Activated naive CD4-positive, alpha-beta T cell treated with anti-CD3 and anti-CD28 coated beads, Interleukin-2, amount 50 U/mL, for 72 hours (primary cell): ENCODE results near the gene TBC1D9. TPM values are rescaled to one million over a fixed set of nuclear protein-coding genes. Genes with fewer than 3 reads are reported as not detected.
"Not testable (repeated sequence)": the region's sequence is repeated elsewhere in the genome, so short reads cannot be mapped to it uniquely, and the experiment has no call there.

Experiments used
- ATAC-seq, 2 donors: fragments of 150-1000 bp; cut with Tn5 transposase; 2 replicates each; pipeline ENCODE4 v1.10.0; 2021; ENCODE audit warnings: mild to moderate bottlenecking in 2 of 2, moderate library complexity in 2 of 2
- DNase-seq, 2 donors: peaks; one replicate each; pipeline ENCODE4 v3.0.0; 2021 to 2022; ENCODE audit warnings: low spot score in 2 of 2
- H3K27ac Mint-ChIP-seq, 2 donors: one replicate each; pipeline ENCODE4 v1.8.0; 2022; ENCODE audit warnings: mild to moderate bottlenecking in 2 of 2, mixed read lengths in 2 of 2
- H3K36me3 Mint-ChIP-seq, 2 donors: one replicate each; pipeline ENCODE4 v1.8.0; 2022; ENCODE audit warnings: mixed read lengths in 2 of 2
- H3K9me3 Mint-ChIP-seq, 2 donors: one replicate each; pipeline ENCODE4 v1.8.0; 2022; ENCODE audit warnings: mixed read lengths in 2 of 2
- total RNA-seq, 2 donors: library from RNA; stranded (reverse); gene quantifications; one replicate each; pipeline ENCODE4 v1.2.3, GENCODE V29; 2022

The TBC1D9 gene
- under 1 TPM in 1 of 2 donors, not detected in 1; 0.04 TPM for total RNA-seq

GRCh38 chr4:140756319-140757231 lies at the start of gene TBC1D9:
TSS of gene TBC1D9 (minus strand) at chr4:140756385. CDS start at chr4:140756045, 340 bp downstream.
- H3K27ac Mint-ChIP-seq, result no peak within 1 kb of the TSS
- peak in 1 of 2 donors; percentile 4 for DNase-seq

GRCh38 chr4:140805293-140805692 lies 49.1 kb upstream of the TBC1D9 start:
- DNase-seq (no peak), ATAC-seq (no peak)
- Mint-ChIP-seq H3K9me3 (peaks cover 6 to 7% of the 10 kb centered on the region in 2 donors), H3K36me3 (no peaks in the 10 kb centered on the region), H3K27ac (no peak overlapping the region)

More at GRCh38 chr4:140756319-140757231, at the start of gene TBC1D9:
- no peaks in the 10 kb centered on the region for H3K9me3 Mint-ChIP-seq
- H3K36me3 Mint-ChIP-seq, result no peaks in the 10 kb centered on the region
- peak; percentile 37 to 52 for ATAC-seq

GRCh38 chr4:140802591-140802990 lies 46.4 kb upstream of the TBC1D9 start:
- ATAC-seq (no peak), DNase-seq (no peak)
- no peaks in the 10 kb centered on the region for H3K36me3 Mint-ChIP-seq
- H3K27ac Mint-ChIP-seq, result no peak overlapping the region
- peaks cover 3 to 6% of the 10 kb centered on the region in 2 donors for H3K9me3 Mint-ChIP-seq

GRCh38 chr4:140800666-140801065 lies 44.5 kb upstream of the TBC1D9 start:
- Mint-ChIP-seq H3K27ac (no peak overlapping the region), H3K36me3 (no peaks in the 10 kb centered on the region), H3K9me3 (peaks cover 3 to 4% of the 10 kb centered on the region in 2 donors)
- DNase-seq, result no peak
- ATAC-seq, result no peak

- H3K36me3 Mint-ChIP-seq, result no peaks in the 10 kb centered on the region
These were observed 43.6 kb upstream of the TBC1D9 start for GRCh38 chr4:140799686-140800225.

GRCh38 chr4:140793291-140793690 lies 37.1 kb upstream of the TBC1D9 start:
- Mint-ChIP-seq H3K9me3 (peaks cover 0 to 3% of the 10 kb centered on the region in 2 donors), H3K27ac (no peak overlapping the region), H3K36me3 (no peaks in the 10 kb centered on the region)
- no peak for DNase-seq
- no peak for ATAC-seq

More at GRCh38 chr4:140799686-140800225, 43.6 kb upstream of the TBC1D9 start:
- ATAC-seq, result no peak
- no peak for DNase-seq
- H3K9me3 Mint-ChIP-seq, result no peaks in the 10 kb centered on the region
- no peak overlapping the region for H3K27ac Mint-ChIP-seq

- ATAC-seq (no peak), DNase-seq (no peak)
- H3K36me3 Mint-ChIP-seq, result no peaks in the 10 kb centered on the region
- no peak overlapping the region for H3K27ac Mint-ChIP-seq
- H3K9me3 Mint-ChIP-seq, result peaks cover 4 to 7% of the 10 kb centered on the region in 2 donors
These were observed 34.6 kb upstream of the TBC1D9 start for GRCh38 chr4:140790765-140791164.

GRCh38 chr4:140790171-140790570 lies 34.0 kb upstream of the TBC1D9 start:
- Mint-ChIP-seq H3K27ac (no peak overlapping the region), H3K9me3 (peaks cover 4 to 7% of the 10 kb centered on the region in 2 donors), H3K36me3 (no peaks in the 10 kb centered on the region)
- no peak for DNase-seq
- no peak for ATAC-seq

- Mint-ChIP-seq H3K9me3 (peaks cover 4 to 7% of the 10 kb centered on the region in 2 donors), H3K36me3 (no peaks in the 10 kb centered on the region), H3K27ac (no peak overlapping the region)
- no peak for ATAC-seq
- DNase-seq, result no peak
These were observed 33.6 kb upstream of the TBC1D9 start for GRCh38 chr4:140789759-140790158.

- H3K9me3 Mint-ChIP-seq, DNase-seq, ATAC-seq, H3K36me3 Mint-ChIP-seq, H3K27ac Mint-ChIP-seq: not testable (repeated sequence)
These were observed 26.6 kb upstream of the TBC1D9 start for GRCh38 chr4:140782787-140783186.

GRCh38 chr4:140781596-140781995 lies 25.4 kb upstream of the TBC1D9 start:
- Mint-ChIP-seq H3K9me3 (peaks cover 0 to 5% of the 10 kb centered on the region in 2 donors), H3K27ac (no peak overlapping the region), H3K36me3 (no peaks in the 10 kb centered on the region)
- DNase-seq (no peak), ATAC-seq (no peak)

GRCh38 chr4:140777894-140778293 lies 21.7 kb upstream of the TBC1D9 start:
- Mint-ChIP-seq H3K9me3 (no peaks in the 10 kb centered on the region), H3K36me3 (no peaks in the 10 kb centered on the region), H3K27ac (no peak overlapping the region)
- DNase-seq, result no peak
- ATAC-seq, result no peak

GRCh38 chr4:140777386-140777785 lies 21.2 kb upstream of the TBC1D9 start:
- DNase-seq (no peak), ATAC-seq (no peak)
- Mint-ChIP-seq H3K36me3 (no peaks in the 10 kb centered on the region), H3K27ac (no peak overlapping the region), H3K9me3 (no peaks in the 10 kb centered on the region)

GRCh38 chr4:140776556-140776955 lies 20.4 kb upstream of the TBC1D9 start:
- no peak for ATAC-seq
- H3K36me3 Mint-ChIP-seq, result no peaks in the 10 kb centered on the region
- no peak overlapping the region for H3K27ac Mint-ChIP-seq
- no peaks in the 10 kb centered on the region for H3K9me3 Mint-ChIP-seq
- no peak for DNase-seq

- no peak overlapping the region for H3K27ac Mint-ChIP-seq
- no peaks in the 10 kb centered on the region for H3K9me3 Mint-ChIP-seq
- ATAC-seq, result no peak
- no peak for DNase-seq
- no peaks in the 10 kb centered on the region for H3K36me3 Mint-ChIP-seq
These were observed 18.8 kb upstream of the TBC1D9 start for GRCh38 chr4:140774956-140775355.

- ATAC-seq (no peak), DNase-seq (no peak)
- Mint-ChIP-seq H3K27ac (no peak overlapping the region), H3K9me3 (no peaks in the 10 kb centered on the region), H3K36me3 (no peaks in the 10 kb centered on the region)
These were observed 18.3 kb upstream of the TBC1D9 start for GRCh38 chr4:140774510-140774909.

GRCh38 chr4:140769209-140769608 lies 13.0 kb upstream of the TBC1D9 start:
- no peak overlapping the region for H3K27ac Mint-ChIP-seq
- H3K36me3 Mint-ChIP-seq, result no peaks in the 10 kb centered on the region
- no peak for DNase-seq
- ATAC-seq, result no peak
- H3K9me3 Mint-ChIP-seq, result no peaks in the 10 kb centered on the region
